ENCODE measurements around the gene PIK3R5. TPM values are rescaled to one million over a fixed set of nuclear protein-coding genes. Genes with fewer than 3 reads are reported as not detected.

The PIK3R5 gene
- total and polyA plus RNA-seq, 2 donors (not counting 1 experiment from before 2014, with no cell fraction given): 63.1 to 70.0 TPM

DNA sequence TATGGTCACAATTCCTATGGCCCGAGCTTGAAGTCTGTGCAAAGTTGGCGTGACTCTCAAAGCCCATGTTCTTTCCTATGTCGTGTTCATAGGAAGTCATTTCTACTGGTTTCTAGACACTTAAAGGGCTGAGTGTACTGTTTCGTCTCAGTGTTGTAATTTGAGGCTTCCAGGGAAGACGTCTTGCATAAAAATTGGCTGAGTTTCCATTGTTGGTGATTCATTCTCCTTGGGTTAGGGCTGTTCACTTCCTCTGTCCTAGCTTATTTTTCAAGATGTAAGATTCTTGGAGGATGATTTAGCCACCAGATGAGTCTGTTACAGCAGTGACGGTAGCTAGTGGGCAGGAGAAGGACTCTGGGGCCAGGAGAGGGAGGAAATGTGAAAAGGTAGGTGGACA is 43.1 kb downstream of the PIK3R5 start:
- ATAC-seq (ENCODE audit: low read depth) (no peak), DNase-seq (no peak)
- POLR2A ChIA-PET: no interaction called here
- CTCF ChIA-PET: interaction anchor here (1.0 to 1.1 kb wide), 2 partner anchors 30 to 32 kb away, joined by 3 to 4 read pairs; no protein-coding TSS in a partner anchor
- TF ChIP-seq, protein P1, sequence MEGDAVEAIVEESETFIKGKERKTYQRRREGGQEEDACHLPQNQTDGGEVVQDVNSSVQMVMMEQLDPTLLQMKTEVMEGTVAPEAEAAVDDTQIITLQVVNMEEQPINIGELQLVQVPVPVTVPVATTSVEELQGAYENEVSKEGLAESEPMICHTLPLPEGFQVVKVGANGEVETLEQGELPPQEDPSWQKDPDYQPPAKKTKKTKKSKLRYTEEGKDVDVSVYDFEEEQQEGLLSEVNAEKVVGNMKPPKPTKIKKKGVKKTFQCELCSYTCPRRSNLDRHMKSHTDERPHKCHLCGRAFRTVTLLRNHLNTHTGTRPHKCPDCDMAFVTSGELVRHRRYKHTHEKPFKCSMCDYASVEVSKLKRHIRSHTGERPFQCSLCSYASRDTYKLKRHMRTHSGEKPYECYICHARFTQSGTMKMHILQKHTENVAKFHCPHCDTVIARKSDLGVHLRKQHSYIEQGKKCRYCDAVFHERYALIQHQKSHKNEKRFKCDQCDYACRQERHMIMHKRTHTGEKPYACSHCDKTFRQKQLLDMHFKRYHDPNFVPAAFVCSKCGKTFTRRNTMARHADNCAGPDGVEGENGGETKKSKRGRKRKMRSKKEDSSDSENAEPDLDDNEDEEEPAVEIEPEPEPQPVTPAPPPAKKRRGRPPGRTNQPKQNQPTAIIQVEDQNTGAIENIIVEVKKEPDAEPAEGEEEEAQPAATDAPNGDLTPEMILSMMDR (IDR thresholded peaks at IDR 0.05): no peak
- TF ChIP-seq EZH2 (IDR thresholded peaks at IDR 0.05; ENCODE audit: borderline replicate concordance, insufficient read depth, low read depth, low read length, poor library complexity, severe bottlenecking): no peak
- Mint-ChIP-seq H3K27ac (no peak overlapping the region), H3K4me3 (no peak overlapping the region), H3K9me3 (ENCODE audit: insufficient read depth) (peaks cover 3% of the 10 kb centered on the region), H3K27me3 (no peaks in the 10 kb centered on the region), H3K4me1 (peaks cover 19% of the 10 kb centered on the region)
- Histone ChIP-seq H3K27ac (ENCODE audit: low read length in 2 of 2) (no peak overlapping the region), H3K9me3 (ENCODE audit: control extremely low read depth in 1 of 3, control insufficient read depth in 2 of 3, insufficient read depth in 1 of 3, low read length in 2 of 3) (peaks cover 0 to 9% (median 8%) of the 10 kb centered on the region in 3 donors), H3K9ac (ENCODE audit: low read length) (no peak overlapping the region), H3K4me3 (ENCODE audit: control extremely low read depth in 1 of 5, extremely low read depth in 1 of 5, insufficient read depth in 1 of 5, low read depth in 2 of 5, low read length in 4 of 5) (no peak overlapping the region), H3K36me3 (replicated peaks in 1 of 2; ENCODE audit: control extremely low read depth in 1 of 2, control insufficient read depth in 1 of 2, extremely low read depth in 1 of 2, insufficient read depth in 2 of 2, low read length in 1 of 2) (peaks cover 0 to 3% of the 10 kb centered on the region in 2 experiments), H3K4me2 (replicated peaks; ENCODE audit: low read depth, low read length, poor library complexity, severe bottlenecking) (no peak overlapping the region), H3K4me1 (ENCODE audit: control insufficient read depth in 2 of 2, insufficient read depth in 2 of 2, low read length in 2 of 2) (peaks cover 0 to 3% of the 10 kb centered on the region in 2 donors), H4K20me1 (ENCODE audit: control insufficient read depth, insufficient read depth, low read length, poor library complexity, severe bottlenecking) (peaks cover 45% of the 10 kb centered on the region), H2AFZ (ENCODE audit: insufficient read depth, low read depth, low read length, poor library complexity, severe bottlenecking) (no peak overlapping the region), H3K27me3 (replicated peaks in 1 of 4; ENCODE audit: control extremely low read depth in 1 of 4, control insufficient read depth in 3 of 4, insufficient read depth in 4 of 4, low read length in 3 of 4) (no peaks in the 10 kb centered on the region), H3K79me2 (ENCODE audit: control insufficient read depth, insufficient read depth, low read length) (peaks cover 74% of the 10 kb centered on the region)
- 85% methylated on average over 4 of the region's 6 CpGs for WGBS (ENCODE audit: insufficient coverage)
- intact Hi-C loops (cut with micrococcal nuclease): no loop called here

DNA sequence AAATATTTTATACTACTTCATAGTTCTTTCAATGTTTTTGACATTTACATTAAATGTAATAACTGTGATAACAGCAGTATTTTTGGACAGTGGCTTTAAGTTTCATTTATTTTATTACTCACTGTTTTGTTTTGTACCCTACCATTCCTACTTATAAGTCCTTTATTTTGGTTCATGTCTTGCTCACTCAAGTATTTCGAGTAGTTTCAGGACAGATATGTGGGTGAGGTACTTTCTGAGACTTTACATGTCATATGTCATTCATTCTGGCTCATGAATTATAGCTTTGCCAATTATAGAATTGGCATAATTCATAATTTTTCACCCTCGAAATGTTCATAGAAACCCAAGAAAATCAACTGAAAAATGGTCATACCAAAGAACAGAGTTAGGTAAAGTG is 44.4 kb downstream of the PIK3R5 start:
- Histone ChIP-seq H3K4me3 (ENCODE audit: control extremely low read depth in 1 of 5, extremely low read depth in 1 of 5, insufficient read depth in 1 of 5, low read depth in 2 of 5, low read length in 4 of 5) (no peak overlapping the region), H3K79me2 (ENCODE audit: control insufficient read depth, insufficient read depth, low read length) (peaks cover 73% of the 10 kb centered on the region), H3K27me3 (replicated peaks in 1 of 4; ENCODE audit: control extremely low read depth in 1 of 4, control insufficient read depth in 3 of 4, insufficient read depth in 4 of 4, low read length in 3 of 4) (no peaks in the 10 kb centered on the region), H4K20me1 (ENCODE audit: control insufficient read depth, insufficient read depth, low read length, poor library complexity, severe bottlenecking) (peaks cover 43% of the 10 kb centered on the region), H3K4me1 (ENCODE audit: control insufficient read depth in 2 of 2, insufficient read depth in 2 of 2, low read length in 2 of 2) (peaks cover 0 to 4% of the 10 kb centered on the region in 2 donors), H3K27ac (ENCODE audit: low read length in 2 of 2) (no peak overlapping the region), H3K9ac (ENCODE audit: low read length) (no peak overlapping the region), H3K9me3 (ENCODE audit: control extremely low read depth in 1 of 3, control insufficient read depth in 2 of 3, insufficient read depth in 1 of 3, low read length in 2 of 3) (peaks cover 0 to 4% (median 0%) of the 10 kb centered on the region in 3 donors), H3K4me2 (replicated peaks; ENCODE audit: low read depth, low read length, poor library complexity, severe bottlenecking) (no peak overlapping the region), H3K36me3 (replicated peaks in 1 of 2; ENCODE audit: control extremely low read depth in 1 of 2, control insufficient read depth in 1 of 2, extremely low read depth in 1 of 2, insufficient read depth in 2 of 2, low read length in 1 of 2) (peaks cover 0 to 6% of the 10 kb centered on the region in 2 experiments), H2AFZ (ENCODE audit: insufficient read depth, low read depth, low read length, poor library complexity, severe bottlenecking) (no peak overlapping the region)
- no peak for TF ChIP-seq EZH2 (IDR thresholded peaks at IDR 0.05; ENCODE audit: borderline replicate concordance, insufficient read depth, low read depth, low read length, poor library complexity, severe bottlenecking)
- TF ChIP-seq, protein P1 (IDR thresholded peaks at IDR 0.05): no peak
- CTCF ChIA-PET: no interaction called here
- Mint-ChIP-seq H3K9me3 (ENCODE audit: insufficient read depth) (peaks cover 3% of the 10 kb centered on the region), H3K27me3 (no peaks in the 10 kb centered on the region), H3K4me1 (peaks cover 26% of the 10 kb centered on the region), H3K4me3 (no peak overlapping the region), H3K27ac (no peak overlapping the region)
- POLR2A ChIA-PET: interaction anchor here (0.6 kb wide), 1 partner anchor 1221 kb away, joined by 3 read pairs; no protein-coding TSS in a partner anchor
- no CpG with 5 or more reads among the region's 2 CpGs for WGBS (ENCODE audit: insufficient coverage)
- intact Hi-C loops (cut with micrococcal nuclease): no loop called here
- DNase-seq (no peak), ATAC-seq (ENCODE audit: low read depth) (no peak)

Data from B cell (primary cell).